ENCODE data around the gene C9orf152.
A peak's percentile ranks its signal among the peaks of the same experiment; 100 is the strongest.
"Not testable (repeated sequence)": the region's sequence is repeated elsewhere in the genome, so short reads cannot be mapped to it uniquely, and the experiment has no call there.

Gene C9orf152

DNA sequence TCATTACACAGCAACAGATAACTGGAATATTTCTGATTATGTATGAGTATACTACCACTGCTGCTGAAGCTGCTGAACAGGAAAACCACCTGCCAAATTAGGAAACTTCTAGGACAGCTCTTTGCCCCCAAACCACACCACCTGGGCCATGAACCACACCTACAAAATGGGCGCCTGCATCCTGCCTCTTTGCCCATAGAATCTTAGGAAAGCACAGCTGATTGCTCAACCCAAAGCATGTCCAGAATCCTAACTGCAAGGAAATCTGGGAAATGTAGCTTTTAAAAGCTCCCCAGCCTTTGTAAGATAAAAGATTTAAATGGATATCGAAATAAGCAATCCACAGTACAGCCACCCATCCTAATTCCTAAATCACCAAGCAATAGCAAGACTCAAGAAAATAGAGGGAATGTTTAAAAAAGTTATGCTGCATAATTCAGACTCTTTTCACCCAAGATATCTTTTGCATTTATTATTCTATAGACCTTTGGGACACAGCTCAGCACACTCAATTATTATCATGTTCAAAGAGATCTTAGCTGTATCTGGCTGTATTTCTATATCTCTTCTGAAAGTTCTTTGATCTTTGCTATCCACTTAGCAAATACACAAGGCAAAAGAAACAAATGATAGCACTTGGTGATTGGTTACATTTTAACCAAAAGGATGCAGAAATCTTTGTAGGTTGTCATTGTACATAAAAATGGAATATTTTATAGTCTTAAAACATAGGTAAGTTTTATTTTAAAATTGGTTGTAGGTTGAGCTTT lies 6.8 kb upstream of the C9orf152 start:
- no peak for DNase-seq (ENCODE audit: low read depth)

DNA sequence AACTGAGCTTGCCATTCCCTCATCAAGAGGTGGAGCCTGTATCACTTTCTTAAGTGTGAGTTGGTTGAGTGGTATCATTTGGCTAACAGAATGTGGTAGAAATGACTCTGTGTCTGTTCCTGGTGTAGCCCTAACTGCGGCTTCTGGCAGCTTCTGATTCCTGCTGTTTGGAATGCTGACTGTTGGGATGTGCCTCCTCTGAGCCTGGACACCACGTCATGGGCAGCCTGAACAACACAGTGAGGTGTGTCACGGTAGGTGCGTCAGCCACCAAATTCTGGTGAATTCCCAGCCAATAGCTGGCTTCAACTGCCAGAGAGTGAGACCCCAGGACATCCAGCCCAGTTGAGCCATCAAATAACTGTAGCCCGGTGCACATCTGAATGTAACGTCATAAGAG lies 6.1 kb upstream of the C9orf152 start:
- no peak for DNase-seq (ENCODE audit: low read depth)

DNA sequence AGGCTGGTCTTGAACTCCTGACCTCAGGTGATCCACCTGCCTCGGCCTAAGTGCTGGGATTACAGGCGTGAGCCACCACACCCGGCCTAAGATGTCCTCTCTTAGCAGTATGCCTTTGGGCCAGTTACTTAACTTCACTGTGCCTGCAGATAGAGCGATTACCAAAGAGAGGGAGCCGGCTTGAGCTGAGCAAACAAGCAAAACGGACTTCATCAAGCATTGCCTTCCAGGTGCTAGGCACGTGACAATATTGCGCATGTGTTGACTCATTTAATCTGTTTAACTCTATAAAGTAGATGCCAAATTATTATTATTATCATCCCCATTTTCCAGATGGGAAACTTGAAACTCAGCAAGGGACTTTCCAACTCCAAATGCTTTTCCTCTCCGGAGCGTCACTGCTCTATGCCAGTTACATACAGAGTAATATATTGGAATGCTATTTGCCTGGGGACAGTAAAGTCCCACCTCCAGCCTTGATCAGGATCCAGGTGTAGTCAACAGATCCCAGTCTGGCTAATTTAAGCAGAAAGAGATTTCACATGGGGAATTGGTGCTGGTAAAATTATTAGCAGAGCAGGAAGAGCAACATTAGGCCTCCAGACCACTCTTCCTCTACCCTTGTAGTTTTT lies 5.6 kb upstream of the C9orf152 start:
- DNase-seq (ENCODE audit: low read depth) = no peak

DNA sequence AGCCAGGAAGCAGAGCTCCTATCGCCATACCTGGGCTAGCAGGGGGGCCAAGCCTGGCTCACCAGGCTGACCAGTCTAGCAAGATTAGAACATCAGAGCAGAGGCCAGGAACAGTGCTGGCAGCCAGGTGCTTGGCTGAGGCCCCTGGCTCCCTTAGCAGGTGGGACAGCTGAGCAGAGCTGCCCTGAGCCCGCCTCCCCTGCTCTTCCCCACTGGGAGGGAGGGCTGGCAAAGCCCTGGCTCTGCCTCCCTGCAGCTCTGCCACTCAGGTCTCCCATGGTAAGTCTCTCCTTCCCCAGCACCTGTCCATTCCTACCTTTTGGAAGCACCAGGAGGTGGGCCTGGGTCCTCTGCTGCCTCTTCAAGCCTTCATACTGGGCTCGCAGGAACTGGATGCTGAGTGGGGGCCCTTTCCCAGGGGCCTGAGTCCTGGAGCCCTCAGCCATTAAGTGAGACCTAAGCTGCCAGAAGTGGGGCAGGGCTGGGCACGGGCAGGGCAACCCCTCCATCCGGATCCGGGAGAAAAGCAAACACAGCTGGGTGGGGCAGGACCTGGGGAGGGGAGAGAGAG lies 803 bp downstream of the C9orf152 start:
- DNase-seq (ENCODE audit: low read depth) = no peak

GRCh38 chr9:110206389-110206788 lies 1.6 kb downstream of the C9orf152 start:
- DNase-seq (ENCODE audit: low read depth) = no peak

- DNase-seq (ENCODE audit: low read depth) = not testable (repeated sequence)
These were observed 2.3 kb downstream of the C9orf152 start for GRCh38 chr9:110205612-110206011.

DNA sequence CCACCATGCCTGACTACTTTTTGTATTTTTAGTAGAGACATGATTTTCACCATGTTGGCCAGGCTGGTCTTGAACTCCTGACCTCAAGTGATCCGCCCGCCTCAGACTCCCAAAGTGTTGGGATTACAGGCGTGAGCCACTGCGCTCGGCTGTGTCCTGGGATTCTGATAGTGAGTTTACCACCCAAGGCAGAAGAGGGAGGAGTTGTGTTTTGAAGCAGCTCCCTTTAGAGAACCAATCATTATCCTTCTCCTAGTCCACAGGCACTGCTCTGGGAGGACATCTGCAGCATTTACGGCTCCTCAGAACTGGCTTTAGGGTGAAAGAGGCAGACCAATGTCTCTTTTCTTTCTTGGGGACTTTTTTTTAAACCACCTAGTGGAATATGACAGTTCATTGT lies 5.7 kb downstream of the C9orf152 start:
- DNase-seq (ENCODE audit: low read depth) = no peak

DNA sequence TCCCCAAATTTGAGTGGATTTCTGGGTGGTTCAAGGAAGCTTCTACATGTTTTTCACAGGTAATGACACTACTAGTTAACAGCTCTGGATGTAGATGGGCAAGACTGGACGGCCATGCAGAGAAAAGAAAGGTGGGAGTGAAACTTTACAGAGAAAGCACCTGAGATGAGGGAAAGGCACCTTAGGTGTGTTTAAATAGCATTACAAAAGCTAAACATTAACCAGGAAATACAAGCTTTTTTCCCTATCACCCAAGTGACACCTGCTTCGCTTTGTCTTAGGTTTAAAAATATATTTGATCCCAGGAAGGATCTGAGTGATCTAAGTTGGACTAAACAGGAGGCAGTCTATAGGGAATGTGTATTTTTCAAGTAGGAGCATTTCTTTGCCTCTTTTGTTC lies 8.3 kb downstream of the C9orf152 start:
- no peak for DNase-seq (ENCODE audit: low read depth)

- no peak for DNase-seq (ENCODE audit: low read depth)
These were observed 9.6 kb downstream of the C9orf152 start for GRCh38 chr9:110198357-110198756.

- DNase-seq (ENCODE audit: low read depth) = no peak
These were observed 10.4 kb downstream of the C9orf152 start for GRCh38 chr9:110197330-110198187.

GRCh38 chr9:110196084-110196499 lies 11.9 kb downstream of the C9orf152 start:
- not testable (repeated sequence) for DNase-seq (ENCODE audit: low read depth)

DNA sequence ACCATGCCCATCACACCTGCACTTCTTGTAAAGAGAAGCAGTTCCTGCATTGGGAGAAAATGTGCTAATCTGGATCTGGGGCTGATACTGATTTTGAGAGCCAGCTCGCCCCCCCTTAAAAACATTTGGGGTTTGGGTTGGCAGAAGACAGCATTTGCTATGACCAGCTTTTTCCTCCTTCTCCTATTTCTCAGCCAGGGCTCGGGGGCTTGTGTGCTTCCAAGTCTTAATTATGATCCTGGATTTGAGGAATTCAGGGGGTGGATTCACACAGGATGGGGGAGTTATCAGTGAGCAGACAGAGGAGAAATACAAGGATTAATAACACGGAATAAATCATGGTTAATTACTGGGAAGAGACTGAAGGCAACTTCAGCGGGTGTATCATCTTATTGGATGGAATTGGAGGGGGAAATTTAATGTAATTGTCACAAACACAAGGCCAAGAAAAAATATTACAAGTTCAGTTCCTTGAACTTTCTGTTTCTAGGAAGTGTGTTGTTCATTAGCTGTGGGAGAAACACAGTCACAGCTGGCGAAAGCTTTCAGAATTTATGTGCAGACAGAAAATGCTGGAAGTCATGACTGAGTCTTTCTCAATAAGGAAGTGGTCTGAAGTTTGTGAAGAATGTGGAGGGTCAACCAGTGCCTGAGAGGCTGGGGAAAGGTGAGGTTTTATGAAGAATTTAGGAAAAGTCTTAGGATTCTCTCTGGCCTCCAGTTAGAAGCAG lies 15.3 kb downstream of the C9orf152 start:
- no peak for DNase-seq (ENCODE audit: low read depth)

- no peak for DNase-seq (ENCODE audit: low read depth)
These were observed 16.3 kb downstream of the C9orf152 start for GRCh38 chr9:110191615-110192014.

GRCh38 chr9:110189559-110190320 lies 18.2 kb downstream of the C9orf152 start:
- no peak for DNase-seq (ENCODE audit: low read depth)

DNA sequence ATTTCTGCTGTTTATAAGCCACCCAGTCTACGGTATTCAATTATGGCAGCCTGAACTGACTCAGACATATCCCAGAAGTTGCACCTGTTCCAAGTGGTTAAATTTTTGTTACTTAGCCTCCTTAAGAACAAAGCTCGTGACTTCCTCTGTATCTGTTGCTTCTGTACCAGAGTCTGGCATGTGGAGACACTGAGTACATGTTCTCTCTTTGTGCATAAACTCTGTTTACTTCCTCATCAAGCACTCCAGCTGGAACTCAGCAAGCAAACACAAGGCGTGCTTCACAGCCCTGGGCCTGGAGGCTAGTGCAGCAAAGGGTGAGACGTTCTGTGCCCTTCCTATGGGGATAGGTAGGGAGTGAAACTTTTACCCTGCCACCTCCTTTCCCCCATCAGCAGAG lies 19.0 kb downstream of the C9orf152 start:
- no peak for DNase-seq (ENCODE audit: low read depth)

GRCh38 chr9:110188101-110188500 lies 19.9 kb downstream of the C9orf152 start:
- no peak for DNase-seq (ENCODE audit: low read depth)

GRCh38 chr9:110187126-110187525 lies 20.8 kb downstream of the C9orf152 start:
- no peak for DNase-seq (ENCODE audit: low read depth)

- no peak for DNase-seq (ENCODE audit: low read depth)
These were observed 21.7 kb downstream of the C9orf152 start for GRCh38 chr9:110186254-110186653.

DNA sequence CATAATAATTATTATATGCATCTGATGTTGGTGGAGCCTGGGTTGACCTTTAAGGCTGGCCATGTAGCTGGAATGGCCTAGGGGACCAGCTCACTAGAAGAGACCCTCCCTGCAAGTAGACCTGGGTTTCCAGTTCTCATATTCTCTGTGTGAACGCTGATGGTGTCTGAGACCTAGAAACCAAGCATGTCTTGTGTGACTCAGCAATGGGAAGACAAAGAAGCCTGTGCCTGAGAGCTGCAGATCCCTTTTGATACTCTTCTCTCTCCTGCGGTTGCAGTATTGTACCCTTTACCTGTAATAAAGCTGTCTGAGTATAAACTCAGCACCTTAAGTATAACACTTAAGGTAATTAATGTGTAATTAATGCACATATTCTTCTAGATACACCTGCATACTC lies 22.2 kb downstream of the C9orf152 start:
- no peak for DNase-seq (ENCODE audit: low read depth)

- peak; percentile 22 for DNase-seq (ENCODE audit: low read depth)
These were observed 24.5 kb downstream of the C9orf152 start for GRCh38 chr9:110183208-110184145.

All from stimulated activated CD8-positive, alpha-beta memory T cell treated with anti-CD3 and anti-CD28 coated beads, Interleukin-12 subunit alpha, Interleukin-12 subunit beta, amount 100 ng/mL, for 1 hour (primary cell).